ENCODE results near the gene LITAFD.

GRCh38 chr16:8905795-8906591, 23.8 kb downstream of the LITAFD start:
- no peak for TF ChIP-seq ATF2 (IDR thresholded peaks at IDR 0.05; ENCODE audit: low read length)
- TF ChIP-seq SUZ12 (IDR thresholded peaks at IDR 0.05; ENCODE audit: unreplicated experiment), result no peak
- TF ChIP-seq NR2C2 (IDR thresholded peaks at IDR 0.05; ENCODE audit: borderline replicate concordance, control insufficient read depth, insufficient read length, low read depth), result no peak
- TF ChIP-seq EZH2 (IDR thresholded peaks at IDR 0.05; ENCODE audit: borderline replicate concordance, control insufficient read depth, low read depth, low read length), result no peak
- no peak for TF ChIP-seq TBL1XR1 (IDR thresholded peaks at IDR 0.05; ENCODE audit: low read depth, low read length)
- TF ChIP-seq REST (IDR thresholded peaks at IDR 0.05; ENCODE audit: low read depth, low read length), result no peak
- no peak for TF ChIP-seq FOS (IDR thresholded peaks at IDR 0.05; ENCODE audit: borderline replicate concordance, extremely low read depth, insufficient read length)
- TF ChIP-seq PRDM15 (CRISPR knock-in tag; IDR thresholded peaks at IDR 0.05), result no peak
- no peak for TF ChIP-seq POLR2A (IDR thresholded peaks at IDR 0.05; ENCODE audit: low read depth, low read length)
- peak; percentile 8 to 25 (median 9); a peak in 1 of 6 replicates for TF ChIP-seq CTCF (IDR thresholded peaks at IDR 0.05 in 2 of 3, conservative IDR thresholded peaks at IDR 0.05 in 1 of 3; ENCODE audit: control insufficient read depth in 2 of 3, extremely low read depth in 1 of 3, insufficient read depth in 1 of 3, low read depth in 3 of 3, low read length in 3 of 3)
- no peak for TF ChIP-seq CEBPB (IDR thresholded peaks at IDR 0.05; ENCODE audit: borderline replicate concordance in 1 of 2, low read depth in 2 of 2, low read length in 2 of 2)
- no peak for TF ChIP-seq GATAD2B (conservative IDR thresholded peaks at IDR 0.05; ENCODE audit: low read depth)
